ENCODE data around the gene CMSS1. TPM values are rescaled to one million over a fixed set of nuclear protein-coding genes. Genes with fewer than 3 reads are reported as not detected.

Gene CMSS1
- total and polyA plus RNA-seq, 11 donors = 13.5 to 48.4 (median 34.8) TPM

- peaks cover 8 to 57% (median 43%) of the 10 kb centered on the region in 12 donors for H3K4me1 ChIP-seq
- whole genome bisulfite sequencing, 4 donors = 8 to 28% (median 15%) methylated on average over 4 of the region's 4 CpGs
- ATAC-seq (peak; percentile 79 to 88 (median 80)), DNase-seq (peak in 3 of 5 donors; percentile 35 to 50 (median 36))
- H3K27me3 ChIP-seq = no peaks in the 10 kb centered on the region
- no peak overlapping the region for H3K4me3 ChIP-seq
- TF ChIP-seq POLR2A (IDR thresholded peaks at IDR 0.05) = no peak
- intact Hi-C loops (cut with DNase I) = loop anchor here in 6 of 10 donors (5.0 to 10.0 kb wide), 5 partner anchors 58 to 320 kb away; no protein-coding TSS in a partner anchor
- no peaks in the 10 kb centered on the region for H3K9me3 ChIP-seq
- no peaks in the 10 kb centered on the region for H3K36me3 ChIP-seq
- H3K27ac ChIP-seq = peak overlapping the region in 10 of 12 donors; percentile 0 to 73 (median 51)
These were observed 117.5 kb downstream of the CMSS1 start for GRCh38 chr3:99934975-99935797.

GRCh38 chr3:99938270-99938911, 120.7 kb downstream of the CMSS1 start:
- no peak for ATAC-seq
- peaks cover 4 to 52% (median 43%) of the 10 kb centered on the region in 12 donors for H3K4me1 ChIP-seq

GRCh38 chr3:99939876-99940275, 122.2 kb downstream of the CMSS1 start:
- no peak overlapping the region for H3K4me3 ChIP-seq
- intact Hi-C loops (cut with DNase I) = loop anchor here in 6 of 10 donors (5.0 to 10.0 kb wide), 7 partner anchors 62 to 315 kb away; no protein-coding TSS in a partner anchor
- DNase-seq (no peak), ATAC-seq (peak in 1 of 4 donors; percentile 53)
- peak overlapping the region in 8 of 12 donors; percentile 4 to 77 (median 54) for H3K27ac ChIP-seq
- H3K27me3 ChIP-seq = no peaks in the 10 kb centered on the region
- H3K4me1 ChIP-seq = peaks cover 4 to 58% (median 47%) of the 10 kb centered on the region in 12 donors
- no peaks in the 10 kb centered on the region for H3K9me3 ChIP-seq
- TF ChIP-seq, protein P1, sequence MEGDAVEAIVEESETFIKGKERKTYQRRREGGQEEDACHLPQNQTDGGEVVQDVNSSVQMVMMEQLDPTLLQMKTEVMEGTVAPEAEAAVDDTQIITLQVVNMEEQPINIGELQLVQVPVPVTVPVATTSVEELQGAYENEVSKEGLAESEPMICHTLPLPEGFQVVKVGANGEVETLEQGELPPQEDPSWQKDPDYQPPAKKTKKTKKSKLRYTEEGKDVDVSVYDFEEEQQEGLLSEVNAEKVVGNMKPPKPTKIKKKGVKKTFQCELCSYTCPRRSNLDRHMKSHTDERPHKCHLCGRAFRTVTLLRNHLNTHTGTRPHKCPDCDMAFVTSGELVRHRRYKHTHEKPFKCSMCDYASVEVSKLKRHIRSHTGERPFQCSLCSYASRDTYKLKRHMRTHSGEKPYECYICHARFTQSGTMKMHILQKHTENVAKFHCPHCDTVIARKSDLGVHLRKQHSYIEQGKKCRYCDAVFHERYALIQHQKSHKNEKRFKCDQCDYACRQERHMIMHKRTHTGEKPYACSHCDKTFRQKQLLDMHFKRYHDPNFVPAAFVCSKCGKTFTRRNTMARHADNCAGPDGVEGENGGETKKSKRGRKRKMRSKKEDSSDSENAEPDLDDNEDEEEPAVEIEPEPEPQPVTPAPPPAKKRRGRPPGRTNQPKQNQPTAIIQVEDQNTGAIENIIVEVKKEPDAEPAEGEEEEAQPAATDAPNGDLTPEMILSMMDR (IDR thresholded peaks at IDR 0.05) = no peak
- TF ChIP-seq POLR2A (IDR thresholded peaks at IDR 0.05) = no peak
- no peaks in the 10 kb centered on the region for H3K36me3 ChIP-seq
- 33 to 89% (median 54%) methylated on average over 1 of the region's 1 CpG for whole genome bisulfite sequencing, 4 donors

More at GRCh38 chr3:99938270-99938911, 120.7 kb downstream of the CMSS1 start:
- WGBS, 4 donors = 53 to 64% (median 57%) methylated on average over 3 of the region's 3 CpGs
- TF ChIP-seq, protein P1 (IDR thresholded peaks at IDR 0.05) = no peak
- TF ChIP-seq POLR2A (IDR thresholded peaks at IDR 0.05) = no peak
- H3K27me3 ChIP-seq = no peaks in the 10 kb centered on the region
- H3K9me3 ChIP-seq = no peaks in the 10 kb centered on the region
- no peak for DNase-seq
- H3K4me3 ChIP-seq = no peak overlapping the region
- intact Hi-C loops (cut with DNase I) = loop anchor here in 5 of 10 donors (5.0 to 10.0 kb wide), 5 partner anchors 61 to 316 kb away; no protein-coding TSS in a partner anchor
- H3K36me3 ChIP-seq = no peaks in the 10 kb centered on the region
- H3K27ac ChIP-seq = peak overlapping the region in 7 of 12 donors; percentile 4 to 77 (median 58)

DNA sequence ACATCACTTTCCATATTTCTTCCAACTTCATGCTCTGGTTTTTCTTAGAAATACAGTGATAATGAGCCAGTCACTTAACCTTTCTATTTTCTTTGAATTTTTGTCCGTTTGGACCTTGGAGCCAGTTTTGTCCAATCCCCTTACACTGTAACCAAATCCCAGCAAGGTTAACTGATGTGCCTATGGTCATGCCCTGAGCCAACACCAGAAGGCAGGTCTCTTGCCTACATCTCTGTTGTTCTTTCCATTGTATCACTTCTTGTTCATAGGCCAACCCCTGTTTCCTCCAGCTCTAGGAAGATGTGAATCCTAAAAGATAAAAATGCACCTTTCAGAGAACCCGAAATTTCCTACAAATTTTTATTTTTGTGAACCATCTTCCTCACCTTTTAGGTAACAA, 122.7 kb downstream of the CMSS1 start:
- no peaks in the 10 kb centered on the region for H3K27me3 ChIP-seq
- DNase-seq (no peak), ATAC-seq (no peak)
- TF ChIP-seq, protein P1 (IDR thresholded peaks at IDR 0.05) = no peak
- TF ChIP-seq POLR2A (IDR thresholded peaks at IDR 0.05) = no peak
- 82 to 89% (median 88%) methylated on average over 2 of the region's 2 CpGs for WGBS, 4 donors
- H3K4me1 ChIP-seq = peaks cover 5 to 58% (median 47%) of the 10 kb centered on the region in 12 donors
- no peaks in the 10 kb centered on the region for H3K36me3 ChIP-seq
- H3K4me3 ChIP-seq = no peak overlapping the region
- H3K27ac ChIP-seq = peak overlapping the region in 8 of 12 donors; percentile 33 to 77 (median 54)
- intact Hi-C loops (cut with DNase I) = loop anchor here in 3 of 10 donors (5.0 to 10.0 kb wide), 2 partner anchors 64 to 92 kb away; no protein-coding TSS in a partner anchor
- no peaks in the 10 kb centered on the region for H3K9me3 ChIP-seq

Measured in heart left ventricle (tissue), 16 donors.